ENCODE measurements around the gene SLIT3.

GRCh38 chr5:169268019-169268418 is 32.9 kb downstream of the SLIT3 start:
- TF ChIP-seq POLR2A (IDR thresholded peaks at IDR 0.05) = no peak
- TF ChIP-seq, protein P1, sequence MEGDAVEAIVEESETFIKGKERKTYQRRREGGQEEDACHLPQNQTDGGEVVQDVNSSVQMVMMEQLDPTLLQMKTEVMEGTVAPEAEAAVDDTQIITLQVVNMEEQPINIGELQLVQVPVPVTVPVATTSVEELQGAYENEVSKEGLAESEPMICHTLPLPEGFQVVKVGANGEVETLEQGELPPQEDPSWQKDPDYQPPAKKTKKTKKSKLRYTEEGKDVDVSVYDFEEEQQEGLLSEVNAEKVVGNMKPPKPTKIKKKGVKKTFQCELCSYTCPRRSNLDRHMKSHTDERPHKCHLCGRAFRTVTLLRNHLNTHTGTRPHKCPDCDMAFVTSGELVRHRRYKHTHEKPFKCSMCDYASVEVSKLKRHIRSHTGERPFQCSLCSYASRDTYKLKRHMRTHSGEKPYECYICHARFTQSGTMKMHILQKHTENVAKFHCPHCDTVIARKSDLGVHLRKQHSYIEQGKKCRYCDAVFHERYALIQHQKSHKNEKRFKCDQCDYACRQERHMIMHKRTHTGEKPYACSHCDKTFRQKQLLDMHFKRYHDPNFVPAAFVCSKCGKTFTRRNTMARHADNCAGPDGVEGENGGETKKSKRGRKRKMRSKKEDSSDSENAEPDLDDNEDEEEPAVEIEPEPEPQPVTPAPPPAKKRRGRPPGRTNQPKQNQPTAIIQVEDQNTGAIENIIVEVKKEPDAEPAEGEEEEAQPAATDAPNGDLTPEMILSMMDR (IDR thresholded peaks at IDR 0.05) = no peak
